Suprapubic skin (tissue), 4 donors: ENCODE data around the gene LACRT. TPM values are rescaled to one million over a fixed set of nuclear protein-coding genes. Genes with fewer than 3 reads are reported as not detected.
"Not testable (repeated sequence)": the region's sequence is repeated elsewhere in the genome, so short reads cannot be mapped to it uniquely, and the experiment has no call there.

ENCODE experiments used
- DNase-seq, 2 donors: peaks; one replicate each; pipeline ENCODE4 v3.0.0-alpha.2; 2019; ENCODE audit warnings: low spot score in 2 of 2
- H3K27ac ChIP-seq: fragments of 200-600 bp; sonication (generic); one replicate; pipeline ENCODE4 v1.5.1; 2019
- H3K27me3 ChIP-seq: fragments of 200-600 bp; sonication (generic); one replicate; pipeline ENCODE4 v1.5.1; 2019
- H3K36me3 ChIP-seq: fragments of 200-600 bp; sonication (generic); one replicate; pipeline ENCODE4 v1.5.1; 2019
- H3K4me1 ChIP-seq: fragments of 200-600 bp; sonication (generic); one replicate; pipeline ENCODE4 v1.5.1; 2019
- H3K4me3 ChIP-seq: fragments of 200-600 bp; sonication (generic); one replicate; pipeline ENCODE4 v1.5.1; 2019; ENCODE audit warnings: mild to moderate bottlenecking
- H3K9me3 ChIP-seq: fragments of 200-600 bp; sonication (generic); one replicate; pipeline ENCODE4 v1.5.1; 2019
- EP300 ChIP-seq: sonication (generic); formaldehyde crosslinking; IDR thresholded peaks from one replicate; pipeline ENCODE4 v1.6.1; 2017; ENCODE audit warnings: antibody characterized with exemption
- POLR2A ChIP-seq, 2 donors: fragments of 450-650 bp; IDR thresholded peaks; one replicate each; pipeline ENCODE4 v1.6.1; 2017; ENCODE audit warnings: antibody characterized with exemption in 2 of 2, mild to moderate bottlenecking in 2 of 2, moderate library complexity in 2 of 2
- POLR2AphosphoS5 ChIP-seq, 3 donors: sonication (generic); formaldehyde crosslinking; IDR thresholded peaks; one replicate each; pipeline ENCODE4 v1.6.1; 2017; ENCODE audit warnings: antibody characterized with exemption in 3 of 3
- WGBS: methylation state at CpG from one replicate; pipeline ENCODE4 v1.1.5; 2018; 5-methylcytosine and 5-hydroxymethylcytosine counted together
- total RNA-seq, 4 donors: library from RNA; depleted of rRNA; stranded (reverse); fragments of >200 nt; gene quantifications; one replicate each; pipeline ENCODE4 v1.1.0, GENCODE V29; 2016
- TF ChIP-seq, protein P1 (sequence below), 2 donors: fragments of 200-600 bp in 1 of 2; fragments of 450-650 bp in 1 of 2; sonication (generic) in 1 of 2; IDR thresholded peaks; one replicate each; pipeline ENCODE4 v1.5.1; 2016 to 2019; ENCODE audit warnings: antibody characterized with exemption in 2 of 2, mild to moderate bottlenecking in 1 of 2, moderate library complexity in 1 of 2

LACRT gene
- total RNA-seq, 4 donors from 2014 or later, result 1.5 TPM; not detected in 3

DNA sequence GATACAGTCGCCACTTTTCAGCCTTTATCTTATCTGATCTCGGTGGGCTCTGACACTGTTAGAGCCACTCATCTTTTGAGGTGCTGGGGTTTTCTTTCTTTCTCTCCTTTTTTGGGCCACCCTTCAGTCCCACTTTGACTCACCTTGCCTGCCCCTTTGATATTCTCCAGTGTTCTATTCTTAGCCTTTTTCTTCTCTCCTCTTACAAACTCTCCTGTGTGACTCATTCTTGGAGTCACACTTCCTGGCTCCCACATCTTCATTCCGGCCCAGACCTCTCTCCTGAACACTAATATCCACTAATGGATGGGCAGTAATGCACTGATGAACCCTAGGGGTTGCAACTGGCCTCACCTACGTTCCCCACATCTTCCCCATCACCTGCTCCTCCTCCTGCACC is 15.7 kb upstream of the LACRT start:
- whole genome bisulfite sequencing, result 56% methylated on average over 4 of the region's 4 CpGs
- TF ChIP-seq POLR2AphosphoS5 (IDR thresholded peaks at IDR 0.05), result no peak
- TF ChIP-seq EP300, result no peak
- TF ChIP-seq, protein P1, sequence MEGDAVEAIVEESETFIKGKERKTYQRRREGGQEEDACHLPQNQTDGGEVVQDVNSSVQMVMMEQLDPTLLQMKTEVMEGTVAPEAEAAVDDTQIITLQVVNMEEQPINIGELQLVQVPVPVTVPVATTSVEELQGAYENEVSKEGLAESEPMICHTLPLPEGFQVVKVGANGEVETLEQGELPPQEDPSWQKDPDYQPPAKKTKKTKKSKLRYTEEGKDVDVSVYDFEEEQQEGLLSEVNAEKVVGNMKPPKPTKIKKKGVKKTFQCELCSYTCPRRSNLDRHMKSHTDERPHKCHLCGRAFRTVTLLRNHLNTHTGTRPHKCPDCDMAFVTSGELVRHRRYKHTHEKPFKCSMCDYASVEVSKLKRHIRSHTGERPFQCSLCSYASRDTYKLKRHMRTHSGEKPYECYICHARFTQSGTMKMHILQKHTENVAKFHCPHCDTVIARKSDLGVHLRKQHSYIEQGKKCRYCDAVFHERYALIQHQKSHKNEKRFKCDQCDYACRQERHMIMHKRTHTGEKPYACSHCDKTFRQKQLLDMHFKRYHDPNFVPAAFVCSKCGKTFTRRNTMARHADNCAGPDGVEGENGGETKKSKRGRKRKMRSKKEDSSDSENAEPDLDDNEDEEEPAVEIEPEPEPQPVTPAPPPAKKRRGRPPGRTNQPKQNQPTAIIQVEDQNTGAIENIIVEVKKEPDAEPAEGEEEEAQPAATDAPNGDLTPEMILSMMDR (IDR thresholded peaks at IDR 0.05), result no peak
- TF ChIP-seq POLR2A (IDR thresholded peaks at IDR 0.05), result no peak
- H3K27me3 ChIP-seq, result peaks cover 5% of the 10 kb centered on the region
- no peaks in the 10 kb centered on the region for H3K4me1 ChIP-seq
- H3K4me3 ChIP-seq, result no peak overlapping the region
- no peak overlapping the region for H3K27ac ChIP-seq
- H3K9me3 ChIP-seq, result no peaks in the 10 kb centered on the region
- no peak for DNase-seq
- H3K36me3 ChIP-seq, result no peaks in the 10 kb centered on the region

DNA sequence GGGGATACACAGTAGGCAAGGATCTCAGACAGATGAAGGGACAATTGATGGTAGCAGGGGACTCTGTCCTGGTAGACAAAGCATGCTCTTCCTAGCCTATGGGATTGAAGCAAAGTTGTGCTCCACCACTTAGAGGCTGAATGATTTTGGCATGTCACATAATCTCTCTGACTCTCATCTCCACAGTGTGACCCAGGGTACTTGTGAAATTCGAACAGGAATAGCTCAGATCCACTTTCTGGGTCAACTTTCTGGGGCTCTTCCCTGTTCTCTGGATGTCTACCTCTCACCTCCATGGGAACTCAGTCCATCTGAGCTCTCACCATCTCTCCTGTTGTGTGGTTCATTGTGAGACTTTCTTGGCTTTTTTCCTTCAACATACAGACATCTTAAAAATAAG is 15.1 kb upstream of the LACRT start:
- DNase-seq, result no peak
- Histone ChIP-seq H3K4me1 (no peaks in the 10 kb centered on the region), H3K36me3 (no peaks in the 10 kb centered on the region), H3K27me3 (peaks cover 8% of the 10 kb centered on the region), H3K4me3 (no peak overlapping the region), H3K27ac (no peak overlapping the region), H3K9me3 (no peaks in the 10 kb centered on the region)
- WGBS, result 59% methylated on average over 1 of the region's 1 CpG
- TF ChIP-seq, protein P1 (IDR thresholded peaks at IDR 0.05), result no peak
- TF ChIP-seq EP300, result no peak
- TF ChIP-seq POLR2A (IDR thresholded peaks at IDR 0.05), result no peak

DNA sequence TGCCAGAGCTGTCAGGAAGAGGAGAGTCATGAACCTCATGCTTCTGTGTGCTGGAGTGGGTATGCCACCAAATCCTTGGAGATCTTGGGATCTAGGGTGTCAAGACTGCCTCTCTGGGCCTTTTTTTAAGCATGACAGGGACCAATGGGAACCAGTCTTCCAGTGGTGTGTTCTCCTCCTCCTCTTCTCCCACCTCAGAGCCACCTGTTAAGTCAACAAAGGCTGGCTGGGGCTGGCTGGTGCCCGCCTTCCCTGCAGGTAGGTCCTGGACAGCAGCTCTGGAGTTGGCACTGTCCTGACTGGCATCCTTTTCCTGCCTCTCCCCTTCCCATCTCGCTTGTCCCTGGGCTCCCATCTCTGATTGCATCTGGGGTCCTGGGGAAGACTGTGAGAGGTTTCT is 13.6 kb upstream of the LACRT start, which contains the start of gene DCD:
DCD (minus strand) TSS at position 101 of the 400 bp plus-strand sequence; CDS start at position 39, 62 bp downstream.
- Histone ChIP-seq H3K9me3 (no peaks in the 10 kb centered on the region), H3K4me1 (no peaks in the 10 kb centered on the region), H3K27me3 (peaks cover 8% of the 10 kb centered on the region), H3K27ac (no peak within 1 kb of the TSS), H3K4me3 (no peak within 1 kb of the TSS), H3K36me3 (no peaks in the 10 kb centered on the region)
- 76% methylated on average over 2 of the region's 2 CpGs for WGBS
- DNase-seq, result no peak
- no peak for TF ChIP-seq POLR2A (IDR thresholded peaks at IDR 0.05)
- no peak for TF ChIP-seq EP300
- TF ChIP-seq POLR2AphosphoS5 (IDR thresholded peaks at IDR 0.05), result no peak
- TF ChIP-seq, protein P1 (IDR thresholded peaks at IDR 0.05), result no peak

DNA sequence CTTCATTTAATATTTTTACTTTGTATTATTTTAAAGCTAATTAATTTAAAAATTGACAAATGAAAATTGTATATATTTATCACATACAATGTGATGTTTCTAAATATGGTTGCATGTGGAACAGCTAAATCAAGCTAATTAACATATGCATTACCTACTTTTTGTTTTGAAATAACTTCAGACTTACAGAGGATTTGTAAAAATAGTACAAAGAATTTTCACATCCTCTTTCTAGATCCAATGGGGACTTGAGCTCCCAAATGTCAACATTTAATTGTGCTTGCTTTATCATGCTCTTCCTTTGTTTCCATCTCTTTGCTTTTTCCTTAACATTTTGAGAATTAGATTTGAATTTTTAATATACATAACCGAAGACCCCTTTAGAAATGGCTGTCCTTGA is 6.9 kb upstream of the LACRT start:
- no peaks in the 10 kb centered on the region for H3K9me3 ChIP-seq
- H3K27me3 ChIP-seq, result peaks cover 8% of the 10 kb centered on the region
- H3K4me3 ChIP-seq, result no peak overlapping the region
- H3K36me3 ChIP-seq, result no peaks in the 10 kb centered on the region
- 83% methylated on average over 1 of the region's 1 CpG for WGBS
- TF ChIP-seq POLR2A (IDR thresholded peaks at IDR 0.05) (no peak), EP300 (no peak), POLR2AphosphoS5 (IDR thresholded peaks at IDR 0.05) (no peak)
- TF ChIP-seq, protein P1 (IDR thresholded peaks at IDR 0.05), result no peak
- no peak overlapping the region for H3K27ac ChIP-seq
- no peak for DNase-seq
- no peaks in the 10 kb centered on the region for H3K4me1 ChIP-seq

DNA sequence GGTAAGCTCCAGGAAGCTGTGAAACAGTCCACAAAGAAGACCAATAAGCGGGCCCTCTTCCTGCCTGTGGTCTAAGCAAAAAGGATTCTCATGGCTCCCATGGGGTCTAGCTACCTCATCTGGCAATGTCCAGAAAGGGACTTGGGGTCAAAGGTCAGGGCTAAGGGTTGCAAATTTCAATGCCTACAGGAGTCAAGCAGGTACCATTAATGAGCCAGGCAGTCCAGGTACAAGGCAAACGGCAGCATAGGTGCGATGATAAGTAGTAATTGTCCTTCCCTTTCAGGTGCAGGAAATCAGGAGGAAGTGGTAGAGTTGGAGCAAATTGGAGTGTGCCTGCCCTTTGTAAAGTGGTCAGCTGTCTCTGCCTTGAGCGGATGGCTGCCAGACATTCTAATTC is 6.4 kb upstream of the LACRT start:
- Histone ChIP-seq H3K27me3 (peaks cover 8% of the 10 kb centered on the region), H3K9me3 (no peaks in the 10 kb centered on the region), H3K36me3 (no peaks in the 10 kb centered on the region), H3K27ac (no peak overlapping the region), H3K4me3 (no peak overlapping the region), H3K4me1 (no peaks in the 10 kb centered on the region)
- no peak for TF ChIP-seq POLR2A (IDR thresholded peaks at IDR 0.05)
- 75% methylated on average over 4 of the region's 4 CpGs for WGBS
- no peak for DNase-seq

DNA sequence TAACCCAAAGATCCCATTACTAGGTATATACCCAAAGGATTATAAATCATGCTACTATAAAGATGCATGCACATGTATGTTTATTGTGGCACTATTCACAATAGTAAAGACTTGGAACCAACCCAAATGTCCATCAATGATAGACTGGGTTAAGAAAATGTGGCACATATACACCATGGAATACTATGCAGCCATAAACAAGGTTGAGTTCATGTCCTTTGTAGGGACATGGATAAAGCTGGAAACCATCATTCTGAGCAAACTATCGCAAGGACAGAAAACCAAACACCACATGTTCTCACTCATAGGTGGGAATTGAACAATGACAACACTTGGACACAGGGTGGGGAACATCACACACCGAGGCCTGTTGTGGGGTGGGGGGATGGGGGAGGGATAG is 4.4 kb upstream of the LACRT start:
- WGBS, result 94% methylated on average over 2 of the region's 2 CpGs
- H3K9me3 ChIP-seq, DNase-seq, H3K27me3 ChIP-seq, H3K36me3 ChIP-seq, H3K4me1 ChIP-seq, H3K4me3 ChIP-seq, H3K27ac ChIP-seq: not testable (repeated sequence)
